Neural cell (in vitro differentiated cells): Measurements from ENCODE around the gene TIMMDC1. TPM values are rescaled to one million over a fixed set of nuclear protein-coding genes. Genes with fewer than 3 reads are reported as not detected.

ENCODE experiments used
- H2AFZ ChIP-seq: fragments of 200-600, 300-800 bp; sonication (generic), shearing (Covaris generic); 2 replicates; pipeline ENCODE4 v1.6.0; 2014; ENCODE audit warnings: low read depth, mild to moderate bottlenecking, antibody characterized with exemption, low read length, moderate library complexity
- H3F3A ChIP-seq: fragments of 200-600 bp; shearing (Covaris generic); 2 replicates; pipeline ENCODE4 v1.6.1; 2016; ENCODE audit warnings: mild to moderate bottlenecking, moderate library complexity, mixed read lengths, antibody characterized with exemption, low read length; ENCODE audit not compliant: insufficient read depth, poor library complexity, severe bottlenecking
- H3K27ac ChIP-seq: fragments of 200-600, 300-800 bp; sonication (generic), shearing (Covaris generic); 2 replicates; pipeline ENCODE4 v1.5.1; 2014; ENCODE audit warnings: mild to moderate bottlenecking, low read length, moderate library complexity
- H3K27me3 ChIP-seq: fragments of 300-800, 200-600 bp; sonication (generic), shearing (Covaris generic); 2 replicates; pipeline ENCODE4 v1.6.0; 2014; ENCODE audit warnings: mild to moderate bottlenecking, low read depth, low read length, moderate library complexity; ENCODE audit not compliant: insufficient read depth
- H3K36me3 ChIP-seq: fragments of 300-800, 200-600 bp; sonication (generic), shearing (Covaris generic); 2 replicates; pipeline ENCODE4 v1.5.1; 2014; ENCODE audit warnings: mild to moderate bottlenecking, antibody characterized with exemption, low read length, moderate library complexity; ENCODE audit not compliant: insufficient read depth
- H3K4me2 ChIP-seq: fragments of 300-800, 200-600 bp; sonication (generic), shearing (Covaris generic); 2 replicates; pipeline ENCODE4 v1.6.0; 2014; ENCODE audit warnings: mild to moderate bottlenecking, low read length
- H3K4me3 ChIP-seq: fragments of 300-800, 200-600 bp; sonication (generic), shearing (Covaris generic); 2 replicates; pipeline ENCODE4 v1.5.1; 2014; ENCODE audit warnings: mild to moderate bottlenecking, low read length, moderate library complexity
- H3K79me2 ChIP-seq: fragments of 200-600 bp; shearing (Covaris generic); replicated peaks from 2 replicates; pipeline ENCODE4 v1.6.0; 2014; ENCODE audit warnings: mild to moderate bottlenecking, low read length, moderate library complexity; ENCODE audit not compliant: insufficient read depth
- H3K9ac ChIP-seq: fragments of 300-800, 200-600 bp; sonication (generic), shearing (Covaris generic); 2 replicates; pipeline ENCODE4 v1.6.1; 2016; ENCODE audit warnings: mild to moderate bottlenecking, low read length, mixed read lengths
- H3K9me2 ChIP-seq: fragments of 200-600 bp; shearing (Covaris generic); 2 replicates; pipeline ENCODE4 v1.6.1; 2016; ENCODE audit warnings: mild to moderate bottlenecking, low read length, mixed read lengths; ENCODE audit not compliant: insufficient read depth
- H3K9me3 ChIP-seq: fragments of 200-600, 300-800 bp; sonication (generic), shearing (Covaris generic); 2 replicates; pipeline ENCODE4 v1.6.1; 2016; ENCODE audit warnings: mild to moderate bottlenecking, mixed run types, low read length, moderate library complexity, mixed read lengths
- H4K20me1 ChIP-seq: fragments of 200-600 bp; shearing (Covaris generic); 2 replicates; pipeline ENCODE4 v1.6.1; 2016; ENCODE audit warnings: mild to moderate bottlenecking, mixed run types; ENCODE audit not compliant: insufficient read depth
- EP300 ChIP-seq: fragments of 450-650 bp; conservative IDR thresholded peaks from 2 replicates; pipeline ENCODE4 v1.6.1; 2014; ENCODE audit warnings: antibody characterized with exemption, mild to moderate bottlenecking, moderate library complexity; ENCODE audit not compliant: poor library complexity, severe bottlenecking
- EZH2 ChIP-seq: fragments of 200-600, 300-800 bp; shearing (Covaris generic), sonication (generic); IDR thresholded peaks from 2 replicates; pipeline ENCODE4 v1.6.1; 2014; ENCODE audit warnings: antibody characterized with exemption, low read length, borderline replicate concordance, mild to moderate bottlenecking; ENCODE audit not compliant: insufficient read depth, poor library complexity, severe bottlenecking
- MXI1 ChIP-seq: fragments of 450-650 bp; conservative IDR thresholded peaks from 2 replicates; pipeline ENCODE4 v1.6.1; 2014; ENCODE audit warnings: antibody characterized with exemption, mild to moderate bottlenecking; ENCODE audit not compliant: poor library complexity, severe bottlenecking
- POLR2AphosphoS5 ChIP-seq: IDR thresholded peaks from 2 replicates; pipeline ENCODE4 v1.6.1; 2012
- RAD21 ChIP-seq: fragments of 450-650 bp; conservative IDR thresholded peaks from 2 replicates; pipeline ENCODE4 v1.6.1; 2014; ENCODE audit warnings: antibody characterized with exemption, mild to moderate bottlenecking, moderate library complexity
- REST ChIP-seq: IDR thresholded peaks from 2 replicates; pipeline ENCODE4 v1.6.1; 2012; ENCODE audit warnings: borderline replicate concordance
- SMC3 ChIP-seq: fragments of 450-650 bp; conservative IDR thresholded peaks from 2 replicates; pipeline ENCODE4 v1.6.1; 2014; ENCODE audit warnings: antibody characterized with exemption, mild to moderate bottlenecking, moderate library complexity; ENCODE audit not compliant: poor library complexity
- TAF1 ChIP-seq: IDR thresholded peaks from 2 replicates; pipeline ENCODE4 v1.6.1; 2012; ENCODE audit warnings: low read depth
- polyA plus RNA-seq: library from polyadenylated mRNA; depleted of rRNA; stranded (reverse); fragments of >200 nt; gene quantifications from 2 replicates; pipeline ENCODE4 v1.2.3, GENCODE V29; 2014
- TF ChIP-seq, protein P1 (sequence below): fragments of 450-650 bp; IDR thresholded peaks from 2 replicates; pipeline ENCODE4 v1.5.1; 2014; ENCODE audit warnings: antibody characterized with exemption, mild to moderate bottlenecking, moderate library complexity; ENCODE audit not compliant: poor library complexity, severe bottlenecking

TIMMDC1 gene
- polyA plus RNA-seq, 1 donor from 2014 or later = 110 TPM

DNA sequence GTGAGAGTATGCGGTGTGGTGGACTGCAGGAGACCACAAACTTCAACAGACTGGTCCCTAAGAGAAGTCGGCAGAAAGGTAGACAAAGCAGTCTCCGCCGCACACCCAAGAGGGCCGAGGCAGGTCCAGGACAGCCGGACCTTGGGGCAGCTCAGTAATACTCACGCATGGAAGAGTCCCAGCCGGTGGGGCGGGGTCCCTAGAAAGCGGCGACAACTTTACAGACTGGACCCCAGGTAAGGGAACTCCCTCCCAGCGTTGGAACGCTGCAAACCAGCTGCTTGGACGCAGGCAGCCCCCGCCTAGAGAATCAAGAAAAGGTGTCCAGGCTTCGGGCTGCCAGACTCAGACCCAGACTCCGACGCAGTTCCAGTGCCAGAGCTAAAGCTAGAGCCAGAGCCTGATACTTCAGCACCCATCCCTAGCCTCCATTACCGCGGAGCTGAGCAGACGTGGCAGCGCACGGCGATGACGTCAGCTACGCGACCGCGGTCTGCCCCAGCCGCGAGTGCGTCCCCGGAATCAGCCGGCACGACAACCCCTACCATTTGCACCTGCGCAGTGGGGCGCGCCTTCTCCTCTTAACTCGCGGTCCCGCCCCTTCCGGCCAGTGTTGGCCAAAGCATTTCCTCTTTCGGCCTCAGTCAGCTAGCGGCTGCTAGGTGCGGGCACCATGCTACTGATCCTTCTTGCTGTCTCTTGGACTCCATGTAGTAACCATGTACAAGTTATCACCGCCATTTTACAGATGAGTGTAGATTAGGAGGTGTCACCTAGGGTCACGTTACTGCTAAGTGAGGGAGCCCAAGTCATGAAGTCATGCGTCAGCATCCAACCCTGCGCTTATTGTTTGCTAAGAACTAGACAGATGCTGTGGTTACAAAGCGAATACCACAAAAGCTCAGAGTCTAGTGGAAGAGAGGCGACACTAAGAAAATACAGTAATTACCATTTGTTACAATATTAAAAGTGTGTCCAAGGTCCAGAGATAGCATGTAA lies 34.9 kb upstream of the TIMMDC1 start, which contains the start of gene TMEM39A:
TSS of gene TMEM39A (minus strand) at position 445 of the 999 bp plus-strand sequence. CDS start 1,541 bp downstream, outside the sequence.
- peaks cover 18% of the 10 kb centered on the region for H3K79me2 ChIP-seq
- peak within 1 kb of the TSS; percentile 96 for H2AFZ ChIP-seq
- no peak for TF ChIP-seq EZH2
- peak; percentile 93 for TF ChIP-seq MXI1
- TF ChIP-seq EP300 = peak; percentile 73
- peak; percentile 94 for TF ChIP-seq REST
- TF ChIP-seq, protein P1, sequence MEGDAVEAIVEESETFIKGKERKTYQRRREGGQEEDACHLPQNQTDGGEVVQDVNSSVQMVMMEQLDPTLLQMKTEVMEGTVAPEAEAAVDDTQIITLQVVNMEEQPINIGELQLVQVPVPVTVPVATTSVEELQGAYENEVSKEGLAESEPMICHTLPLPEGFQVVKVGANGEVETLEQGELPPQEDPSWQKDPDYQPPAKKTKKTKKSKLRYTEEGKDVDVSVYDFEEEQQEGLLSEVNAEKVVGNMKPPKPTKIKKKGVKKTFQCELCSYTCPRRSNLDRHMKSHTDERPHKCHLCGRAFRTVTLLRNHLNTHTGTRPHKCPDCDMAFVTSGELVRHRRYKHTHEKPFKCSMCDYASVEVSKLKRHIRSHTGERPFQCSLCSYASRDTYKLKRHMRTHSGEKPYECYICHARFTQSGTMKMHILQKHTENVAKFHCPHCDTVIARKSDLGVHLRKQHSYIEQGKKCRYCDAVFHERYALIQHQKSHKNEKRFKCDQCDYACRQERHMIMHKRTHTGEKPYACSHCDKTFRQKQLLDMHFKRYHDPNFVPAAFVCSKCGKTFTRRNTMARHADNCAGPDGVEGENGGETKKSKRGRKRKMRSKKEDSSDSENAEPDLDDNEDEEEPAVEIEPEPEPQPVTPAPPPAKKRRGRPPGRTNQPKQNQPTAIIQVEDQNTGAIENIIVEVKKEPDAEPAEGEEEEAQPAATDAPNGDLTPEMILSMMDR = peak; percentile 45
- TF ChIP-seq SMC3 = peak; percentile 49
- peak; percentile 99 for TF ChIP-seq POLR2AphosphoS5
- peak; percentile 79 for TF ChIP-seq TAF1
- TF ChIP-seq RAD21 = no peak
- no peaks in the 10 kb centered on the region for H3K9me3 ChIP-seq
- H3K36me3 ChIP-seq = no peaks in the 10 kb centered on the region
- no peaks in the 10 kb centered on the region for H3F3A ChIP-seq
- H3K4me2 ChIP-seq = peak within 1 kb of the TSS; percentile 89
- peak within 1 kb of the TSS; percentile 80 for H3K9ac ChIP-seq
- H3K27me3 ChIP-seq = no peaks in the 10 kb centered on the region
- peak within 1 kb of the TSS; percentile 83 for H3K27ac ChIP-seq
- no peaks in the 10 kb centered on the region for H4K20me1 ChIP-seq
- peak within 1 kb of the TSS; percentile 89 for H3K4me3 ChIP-seq
- H3K9me2 ChIP-seq = no peaks in the 10 kb centered on the region

GRCh38 chr3:119468041-119468440 lies 30.3 kb upstream of the TIMMDC1 start:
- peak overlapping the region; percentile 93 for H3K4me3 ChIP-seq
- no peak overlapping the region for H3K27ac ChIP-seq
- TF ChIP-seq, protein P1 = no peak
- no peak for TF ChIP-seq POLR2AphosphoS5

More at GRCh38 chr3:119468041-119468440, 30.3 kb upstream of the TIMMDC1 start:
- H3K27me3 ChIP-seq = no peaks in the 10 kb centered on the region
- H3K36me3 ChIP-seq = no peaks in the 10 kb centered on the region
- H3K4me2 ChIP-seq = peak overlapping the region; percentile 77
- H3K9me2 ChIP-seq = no peaks in the 10 kb centered on the region
- no peaks in the 10 kb centered on the region for H3F3A ChIP-seq
- peak overlapping the region; percentile 97 for H2AFZ ChIP-seq
- H4K20me1 ChIP-seq = no peaks in the 10 kb centered on the region
- no peak overlapping the region for H3K9ac ChIP-seq
- peaks cover 2% of the 10 kb centered on the region for H3K79me2 ChIP-seq
- H3K9me3 ChIP-seq = no peaks in the 10 kb centered on the region
